Neuron (in vitro differentiated cells): ENCODE results near the gene POFUT1.
"Not testable (repeated sequence)": the region's sequence is repeated elsewhere in the genome, so short reads cannot be mapped to it uniquely, and the experiment has no call there.

Experiments used
- H2AFZ ChIP-seq: one replicate; pipeline ENCODE4 v1.6.1; 2013; ENCODE audit warnings: low read depth, mild to moderate bottlenecking, inconsistent platforms, low read length, moderate library complexity
- H3K27me3 ChIP-seq: one replicate; pipeline ENCODE4 v1.6.1; 2013; ENCODE audit warnings: low read length; ENCODE audit not compliant: insufficient read depth
- H3K36me3 ChIP-seq: one replicate; pipeline ENCODE4 v1.6.1; 2013; ENCODE audit warnings: low read length; ENCODE audit not compliant: insufficient read depth
- H3K4me1 ChIP-seq: one replicate; pipeline ENCODE4 v1.6.1; 2013; ENCODE audit warnings: low read length; ENCODE audit not compliant: insufficient read depth
- H3K4me3 ChIP-seq: 2 replicates; pipeline ENCODE4 v1.5.1; 2013; ENCODE audit warnings: mild to moderate bottlenecking, low read length, moderate library complexity
- H3K9me3 ChIP-seq: one replicate; pipeline ENCODE4 v1.6.1; 2013; ENCODE audit warnings: low read length

POFUT1 gene

DNA sequence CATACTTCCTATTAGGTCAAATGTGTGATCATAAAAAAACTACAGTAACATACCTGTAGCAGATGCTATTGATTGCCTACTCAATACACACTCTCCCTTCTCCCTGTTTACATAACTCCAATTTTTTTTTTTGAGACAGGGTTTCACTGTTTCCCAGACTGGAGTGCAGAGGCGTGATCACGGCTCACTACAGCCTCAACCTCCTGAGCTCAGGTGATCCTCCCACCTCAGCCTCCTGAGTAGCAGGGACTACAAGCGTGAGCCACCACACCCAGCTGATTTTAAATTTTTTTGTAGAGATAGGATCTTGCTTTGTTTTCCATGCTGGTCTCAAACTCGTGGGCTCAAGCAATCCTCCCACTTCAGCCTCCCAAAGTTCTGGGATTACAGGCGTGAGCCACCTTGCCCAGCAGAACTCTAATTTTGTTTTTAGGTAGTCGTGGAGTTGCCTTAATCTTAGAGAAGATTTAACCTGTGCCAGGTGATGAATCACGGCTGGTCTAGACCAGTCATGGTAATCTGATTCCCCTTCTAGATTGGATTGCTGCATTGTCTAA, 55.8 kb downstream of the POFUT1 start:
- Histone ChIP-seq H3K36me3 (no peaks in the 10 kb centered on the region), H2AFZ (no peak overlapping the region), H3K9me3 (no peaks in the 10 kb centered on the region), H3K4me1 (no peaks in the 10 kb centered on the region), H3K4me3 (no peak overlapping the region), H3K27me3 (no peaks in the 10 kb centered on the region)

DNA sequence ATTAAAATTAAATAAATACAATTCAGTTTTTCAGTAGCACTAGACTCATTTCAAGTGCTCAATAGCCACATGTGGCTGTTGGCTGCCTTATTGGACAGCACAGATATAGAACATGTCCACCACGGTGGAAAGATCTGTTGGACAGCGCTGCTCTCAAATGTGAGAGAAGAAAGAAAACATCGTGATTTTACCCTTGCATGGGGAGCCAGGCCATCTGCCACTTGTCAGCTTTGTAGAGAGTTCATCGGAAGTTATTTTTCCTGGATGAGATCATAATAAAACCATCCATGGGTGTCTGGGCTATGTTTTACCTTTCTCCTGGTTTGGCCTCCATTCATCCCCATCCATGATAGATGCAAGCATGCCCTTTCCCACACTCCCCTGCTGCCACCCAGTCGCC, 63.9 kb downstream of the POFUT1 start:
- no peak overlapping the region for H3K4me3 ChIP-seq
- H3K4me1 ChIP-seq = no peaks in the 10 kb centered on the region
- no peak overlapping the region for H2AFZ ChIP-seq
- H3K36me3 ChIP-seq = no peaks in the 10 kb centered on the region
- no peaks in the 10 kb centered on the region for H3K9me3 ChIP-seq
- H3K27me3 ChIP-seq = no peaks in the 10 kb centered on the region

DNA sequence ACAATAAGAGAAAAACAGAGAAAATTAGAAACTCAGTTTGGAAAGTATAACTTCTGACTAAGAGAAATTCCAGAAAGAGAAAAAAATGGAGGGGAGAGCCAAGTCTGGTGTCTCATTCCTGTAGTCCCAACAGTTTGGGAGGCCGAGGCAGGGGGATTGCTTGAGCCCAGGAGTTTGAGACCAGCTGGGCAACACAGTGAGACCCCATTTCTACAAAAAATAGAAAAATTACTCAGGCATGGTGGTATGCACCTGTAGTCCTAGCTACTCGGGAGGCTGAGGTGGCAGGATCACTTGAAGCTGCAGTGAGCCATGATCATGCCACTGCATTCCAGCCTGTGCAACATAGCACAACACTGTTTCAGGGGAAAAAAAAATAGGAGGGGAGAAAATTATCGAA, 66.7 kb downstream of the POFUT1 start:
- no peaks in the 10 kb centered on the region for H3K36me3 ChIP-seq
- H3K4me3 ChIP-seq = no peak overlapping the region
- no peak overlapping the region for H2AFZ ChIP-seq
- peaks cover 9% of the 10 kb centered on the region for H3K4me1 ChIP-seq
- H3K9me3 ChIP-seq = no peaks in the 10 kb centered on the region
- no peaks in the 10 kb centered on the region for H3K27me3 ChIP-seq

DNA sequence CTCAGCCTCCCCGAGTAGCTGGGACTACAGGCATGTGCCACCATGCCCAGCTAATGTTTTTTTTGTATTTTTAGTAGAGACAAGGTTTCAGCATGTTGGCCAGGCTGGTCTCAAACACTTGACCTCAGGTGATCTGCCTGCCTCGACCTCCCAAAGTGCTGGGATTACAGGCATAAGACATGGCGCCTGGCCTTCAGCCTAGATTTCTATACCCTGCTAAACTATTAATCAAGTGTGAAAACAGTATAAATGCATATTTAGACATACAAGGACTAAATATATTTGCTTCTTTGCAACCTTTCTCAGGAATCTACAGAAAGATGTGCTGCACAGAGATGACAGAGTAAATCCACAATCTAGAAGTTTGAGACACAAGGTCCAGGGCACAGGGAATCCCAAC, 67.5 kb downstream of the POFUT1 start:
- H3K36me3 ChIP-seq, H2AFZ ChIP-seq, H3K4me1 ChIP-seq, H3K27me3 ChIP-seq, H3K9me3 ChIP-seq, H3K4me3 ChIP-seq: not testable (repeated sequence)

DNA sequence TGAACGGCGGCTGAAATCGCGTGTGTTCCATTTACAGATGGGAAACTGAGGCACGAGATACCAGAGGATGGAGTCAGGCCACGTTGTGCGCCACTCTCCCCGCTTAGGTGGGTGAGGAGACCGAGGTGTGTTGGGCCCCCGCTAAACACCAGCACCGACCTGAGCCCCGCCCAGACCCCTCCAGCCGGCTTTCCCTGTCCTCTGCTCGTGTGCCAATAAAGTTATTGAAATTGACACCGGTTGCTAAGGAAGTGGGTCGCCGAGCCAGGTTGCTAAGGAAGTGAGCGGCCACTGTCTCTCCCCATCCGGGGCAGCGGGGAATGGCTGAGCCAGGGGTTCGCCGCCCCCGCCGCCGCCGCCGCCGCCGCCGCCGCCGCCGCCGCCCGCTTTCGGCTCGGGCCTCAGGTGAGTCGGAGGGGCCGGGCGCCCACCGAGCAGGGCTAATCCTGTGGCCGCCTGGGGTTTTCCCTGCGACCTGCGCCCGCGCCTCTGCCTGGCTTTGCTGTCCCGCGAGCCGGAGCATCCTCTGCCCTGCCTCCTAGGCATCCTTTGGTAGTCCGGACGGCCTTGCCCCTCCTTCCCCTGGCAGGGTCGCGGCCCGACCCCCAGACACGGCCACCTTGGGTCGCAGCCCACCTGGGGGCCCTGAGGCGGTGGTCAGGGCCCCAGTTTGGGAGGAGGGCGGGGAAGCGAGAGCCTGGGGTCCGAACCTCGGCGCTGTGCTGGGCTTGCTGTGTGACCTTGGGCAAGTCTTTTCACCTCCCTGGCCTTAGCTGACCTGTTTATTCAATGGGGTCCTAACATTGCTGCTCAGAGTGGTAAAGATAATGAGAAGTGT, 69.9 kb downstream of the POFUT1 start, which contains the start of gene KIF3B:
KIF3B (plus strand) TSS at position 291 of the 838 bp plus-strand sequence. CDS start 32,127 bp downstream, outside the sequence.
- H3K4me3 ChIP-seq = peak within 1 kb of the TSS; percentile 71
- H3K36me3 ChIP-seq = peaks cover 8% of the 10 kb centered on the region
- H3K9me3 ChIP-seq = no peaks in the 10 kb centered on the region
- H3K27me3 ChIP-seq = no peaks in the 10 kb centered on the region
- peaks cover 9% of the 10 kb centered on the region for H3K4me1 ChIP-seq
- peak within 1 kb of the TSS; percentile 21 for H2AFZ ChIP-seq

DNA sequence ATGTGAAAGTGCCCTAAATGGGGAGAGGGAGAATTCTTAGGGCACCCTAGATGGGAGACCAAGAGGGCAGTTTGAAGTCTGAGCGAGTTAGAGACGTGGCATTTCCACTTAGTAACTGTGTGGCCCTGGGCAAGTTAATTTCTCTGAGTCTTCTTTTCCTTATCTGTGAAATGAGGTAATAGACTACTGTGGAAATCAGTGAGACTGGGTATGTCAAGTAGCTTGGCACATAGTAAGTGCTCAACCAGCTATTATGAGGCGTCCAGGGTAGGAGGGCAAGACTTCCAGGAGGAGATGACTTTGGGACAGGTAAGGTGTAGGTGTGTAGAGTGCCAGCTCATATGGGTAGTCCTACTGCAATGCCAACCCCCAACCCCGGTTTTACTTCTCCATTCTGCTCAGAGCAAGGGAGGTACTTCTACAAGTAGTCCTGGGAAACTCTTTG, 70.5 kb downstream of the POFUT1 start:
- peaks cover 8% of the 10 kb centered on the region for H3K36me3 ChIP-seq
- no peaks in the 10 kb centered on the region for H3K27me3 ChIP-seq
- peaks cover 9% of the 10 kb centered on the region for H3K4me1 ChIP-seq
- H3K9me3 ChIP-seq = no peaks in the 10 kb centered on the region
- peak overlapping the region; percentile 21 for H2AFZ ChIP-seq
- H3K4me3 ChIP-seq = peak overlapping the region; percentile 71

DNA sequence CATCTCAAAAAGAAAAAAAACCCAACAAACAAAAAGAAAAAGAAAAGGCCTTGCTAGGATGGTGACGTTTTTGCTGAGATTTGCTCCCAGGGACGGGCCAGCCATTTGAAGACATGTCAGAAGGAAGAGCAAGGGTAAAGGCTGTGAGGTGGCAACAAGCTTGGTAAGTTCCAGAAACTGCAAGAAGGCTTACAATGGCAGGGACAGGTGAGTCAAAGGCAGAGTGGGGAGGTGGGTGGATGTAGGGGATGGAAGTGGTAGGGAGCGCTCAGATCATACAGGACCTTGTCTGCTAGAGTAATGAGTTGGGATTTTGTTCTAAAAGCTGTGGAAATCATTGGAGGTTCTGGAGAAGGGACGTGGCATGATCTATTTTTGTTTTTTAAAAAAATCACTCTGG, 74.0 kb downstream of the POFUT1 start:
- H3K36me3 ChIP-seq = peaks cover 8% of the 10 kb centered on the region
- no peaks in the 10 kb centered on the region for H3K27me3 ChIP-seq
- H2AFZ ChIP-seq = no peak overlapping the region
- H3K4me3 ChIP-seq = no peak overlapping the region
- H3K4me1 ChIP-seq = peaks cover 9% of the 10 kb centered on the region
- no peaks in the 10 kb centered on the region for H3K9me3 ChIP-seq

DNA sequence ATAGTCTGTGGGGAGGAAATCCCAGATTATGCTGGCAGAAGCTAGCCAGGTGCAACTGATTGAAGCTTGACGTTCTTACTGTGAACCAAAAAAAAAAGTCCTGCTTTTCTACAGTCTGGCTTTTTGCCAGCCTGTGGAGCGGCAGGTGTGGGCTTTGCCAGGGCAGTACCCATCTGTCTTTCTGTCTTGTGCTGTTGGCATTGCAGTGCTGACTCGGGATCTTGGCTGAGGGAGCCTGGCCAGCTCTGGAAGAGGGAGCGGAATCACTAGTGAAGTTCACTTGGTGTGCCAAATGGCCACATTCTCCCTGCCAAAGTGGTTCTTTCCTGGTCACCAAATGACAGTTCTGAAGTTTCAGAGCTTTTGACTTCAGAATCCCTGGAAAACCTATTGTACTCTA, 74.8 kb downstream of the POFUT1 start:
- Histone ChIP-seq H3K4me3 (no peak overlapping the region), H2AFZ (no peak overlapping the region)

DNA sequence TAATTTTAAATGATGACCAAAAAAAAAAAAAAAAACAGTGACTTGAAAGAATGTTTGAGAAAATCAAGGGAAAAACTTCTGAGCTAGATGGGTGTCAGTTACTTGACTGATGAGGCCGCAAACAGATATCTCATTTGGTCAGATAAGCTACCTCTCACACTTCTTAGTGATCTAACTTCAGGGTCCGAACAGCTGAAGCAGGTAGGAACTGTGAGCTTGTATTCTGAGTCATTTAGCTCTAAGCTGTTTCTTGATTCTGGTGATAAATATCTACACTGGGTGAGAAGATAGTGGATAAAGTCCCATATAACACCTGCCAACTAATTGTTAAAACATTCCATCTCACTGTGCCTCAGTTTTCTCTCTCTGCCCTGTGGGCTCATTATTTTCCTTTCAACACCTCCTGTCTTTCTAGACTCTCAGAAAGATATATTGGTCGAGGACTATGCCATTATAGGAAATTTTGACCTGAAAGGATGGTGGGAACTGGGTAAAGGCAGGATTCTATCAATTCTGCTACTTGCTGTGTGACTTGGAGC, 77.5 kb downstream of the POFUT1 start:
- no peaks in the 10 kb centered on the region for H3K4me1 ChIP-seq

More for the DNA sequence above, 74.8 kb downstream of the POFUT1 start:
- H3K36me3 ChIP-seq = peaks cover 8% of the 10 kb centered on the region
- H3K4me1 ChIP-seq = peaks cover 6% of the 10 kb centered on the region
- H3K27me3 ChIP-seq = no peaks in the 10 kb centered on the region
- H3K9me3 ChIP-seq = no peaks in the 10 kb centered on the region

DNA sequence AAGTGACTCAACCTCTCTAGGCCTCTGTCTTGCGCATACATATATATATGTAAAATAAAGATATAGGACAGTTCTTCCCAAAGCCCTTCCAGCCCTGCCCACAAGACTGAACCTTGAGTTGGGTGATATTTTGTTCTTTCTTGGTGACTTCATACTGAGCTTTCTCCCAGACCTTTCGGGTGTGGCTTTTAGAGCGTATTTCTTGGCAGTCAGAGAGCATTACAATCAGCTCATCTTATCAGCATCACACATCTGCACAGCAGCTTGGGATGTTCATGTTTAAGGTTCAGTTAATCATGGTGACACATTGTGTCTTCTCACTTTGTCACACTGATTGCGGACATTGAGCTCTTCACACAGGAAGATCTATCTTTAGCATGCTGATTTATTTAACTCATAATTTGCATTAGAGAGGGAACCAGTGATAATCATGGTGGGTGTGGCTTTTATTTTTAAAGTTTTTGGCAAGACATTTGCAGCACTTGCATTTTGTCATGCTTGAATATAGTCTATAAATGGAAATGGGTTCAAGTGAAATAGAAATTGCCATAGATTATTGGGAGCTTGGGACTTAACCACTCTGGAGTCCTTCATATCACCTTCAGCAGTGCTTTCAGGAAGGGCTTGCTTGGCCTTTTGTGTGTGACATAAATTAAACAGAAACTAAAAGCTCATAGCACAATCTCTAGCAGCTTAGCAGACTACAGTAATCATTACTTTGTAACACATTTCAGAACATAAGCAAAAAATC, 78.1 kb downstream of the POFUT1 start:
- Histone ChIP-seq H3K27me3 (no peaks in the 10 kb centered on the region), H3K4me3 (no peak overlapping the region), H3K36me3 (peaks cover 6% of the 10 kb centered on the region), H2AFZ (no peak overlapping the region), H3K4me1 (no peaks in the 10 kb centered on the region), H3K9me3 (no peaks in the 10 kb centered on the region)

More for the DNA sequence above, 77.5 kb downstream of the POFUT1 start:
- Histone ChIP-seq H3K4me3 (no peak overlapping the region), H3K36me3 (peaks cover 8% of the 10 kb centered on the region), H3K9me3 (no peaks in the 10 kb centered on the region), H2AFZ (no peak overlapping the region), H3K27me3 (no peaks in the 10 kb centered on the region)

DNA sequence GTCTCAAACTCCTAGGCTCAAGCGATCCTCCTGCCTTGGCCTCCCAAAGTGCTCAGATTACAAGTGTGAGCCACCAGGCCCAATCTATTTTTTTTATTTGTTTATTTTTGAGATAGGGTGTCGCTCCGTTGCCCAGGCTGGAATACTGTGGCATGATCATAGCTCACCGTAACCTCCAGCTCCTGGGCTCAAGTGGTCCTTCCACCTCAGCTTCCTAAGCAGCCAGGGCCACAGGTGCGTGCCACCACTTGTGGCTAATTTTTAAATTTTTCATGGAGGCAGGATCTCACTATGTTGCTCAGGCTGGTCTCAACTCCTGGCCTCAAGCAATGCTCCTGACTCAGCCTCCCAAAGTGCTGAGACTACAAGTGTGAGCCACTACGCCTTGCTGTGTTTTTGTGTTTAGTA, 79.6 kb downstream of the POFUT1 start:
- no peaks in the 10 kb centered on the region for H3K27me3 ChIP-seq
- no peaks in the 10 kb centered on the region for H3K36me3 ChIP-seq
- no peak overlapping the region for H2AFZ ChIP-seq
- no peaks in the 10 kb centered on the region for H3K9me3 ChIP-seq
- no peaks in the 10 kb centered on the region for H3K4me1 ChIP-seq
- no peak overlapping the region for H3K4me3 ChIP-seq
